ENCODE measurements around the gene CDHR4.
"Not testable (repeated sequence)": the region's sequence is repeated elsewhere in the genome, so short reads cannot be mapped to it uniquely, and the experiment has no call there.

The CDHR4 gene

DNA sequence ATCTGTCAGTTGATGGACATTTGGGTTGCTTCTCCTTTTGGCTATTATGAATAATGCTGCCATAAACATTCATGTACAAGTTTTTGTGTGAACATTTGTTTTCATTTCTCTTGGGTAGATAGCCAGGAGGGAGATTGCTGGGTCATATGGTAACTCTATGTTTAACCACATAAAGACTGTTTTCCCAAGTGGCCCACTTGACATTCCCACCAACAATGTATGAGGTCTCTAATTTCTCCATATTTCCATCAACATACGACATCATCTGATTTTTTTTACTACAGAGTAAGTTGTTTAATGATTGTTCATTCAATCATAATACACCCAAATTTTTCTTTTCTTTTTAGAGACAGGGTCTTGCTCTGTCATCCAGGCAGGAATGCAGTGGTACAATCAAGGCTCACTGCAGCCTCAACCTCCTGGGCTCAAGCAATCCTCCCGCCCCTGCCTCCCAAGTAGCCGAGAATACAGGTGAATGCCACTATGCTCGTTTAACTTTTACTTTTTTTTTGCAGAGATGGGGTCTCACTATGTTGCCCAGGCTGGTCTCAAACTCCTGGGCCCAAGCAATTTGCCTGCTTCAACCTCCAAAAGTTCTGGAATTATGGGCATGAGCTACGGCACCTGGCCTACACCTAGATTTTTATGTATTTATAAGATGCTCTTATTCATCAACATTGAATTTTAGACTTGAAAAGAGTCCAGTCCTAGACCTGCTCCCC lies 20.2 kb downstream of the CDHR4 start:
- H3K4me3 ChIP-seq (ENCODE audit: low read length): no peak overlapping the region
- no peaks in the 10 kb centered on the region for H3K4me1 ChIP-seq (ENCODE audit: low read length)
- peaks cover 9% of the 10 kb centered on the region; the same call in 1 of the 2 replicates for H4K20me1 ChIP-seq (ENCODE audit: insufficient read depth, low read length)
- H3K9ac ChIP-seq (ENCODE audit: low read length): no peak overlapping the region
- H3K9me3 ChIP-seq (replicated peaks; ENCODE audit: insufficient read depth, low read length): no peaks in the 10 kb centered on the region
- no peak overlapping the region for H3K27ac ChIP-seq (ENCODE audit: low read length)
- H3K79me2 ChIP-seq (ENCODE audit: low read length): peaks cover 86% of the 10 kb centered on the region
- no peaks in the 10 kb centered on the region for H3K36me3 ChIP-seq (replicated peaks; ENCODE audit: insufficient read depth, low read length)
- H3F3A ChIP-seq (ENCODE audit: insufficient read depth, low read length): no peaks in the 10 kb centered on the region; the same call in 1 of the 2 replicates
- H3K27me3 ChIP-seq (replicated peaks; ENCODE audit: insufficient read depth, low read length): no peaks in the 10 kb centered on the region
- no peak overlapping the region for H2AFZ ChIP-seq (ENCODE audit: low read length)
- no peaks in the 10 kb centered on the region for H3K9me2 ChIP-seq (replicated peaks; ENCODE audit: insufficient read depth, low read length)
- no peak overlapping the region for H3K4me2 ChIP-seq (ENCODE audit: low read depth, low read length)
- TF ChIP-seq EZH2 (optimal IDR thresholded peaks at IDR 0.05; ENCODE audit: low read depth, low read length): no peak
- no peak for DNase-seq

DNA sequence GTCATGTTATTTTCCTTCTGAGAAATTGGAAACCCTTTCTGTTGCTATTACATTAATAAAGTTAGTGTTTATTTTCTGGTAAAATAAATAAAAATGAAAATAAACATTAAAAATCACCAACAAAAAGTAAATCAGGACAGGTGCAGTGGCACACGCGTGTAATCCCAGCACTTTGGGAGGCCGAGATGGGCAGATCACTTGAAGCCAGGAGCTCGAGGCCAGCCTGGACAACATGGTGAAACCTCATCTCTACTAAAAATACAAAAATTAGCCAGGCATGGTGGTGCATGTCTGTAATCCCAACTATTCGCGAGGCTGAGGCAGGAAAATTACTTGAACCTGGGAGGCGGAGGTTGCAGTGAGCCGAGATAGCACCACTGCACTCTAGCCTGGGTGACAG lies 23.6 kb downstream of the CDHR4 start:
- H2AFZ ChIP-seq (ENCODE audit: low read length); H3K4me1 ChIP-seq (ENCODE audit: low read length); H3K4me2 ChIP-seq (ENCODE audit: low read depth, low read length); H3K9ac ChIP-seq (ENCODE audit: low read length); DNase-seq; H3K36me3 ChIP-seq (replicated peaks; ENCODE audit: insufficient read depth, low read length); H3K27ac ChIP-seq (ENCODE audit: low read length); H3F3A ChIP-seq (ENCODE audit: insufficient read depth, low read length); H3K9me3 ChIP-seq (replicated peaks; ENCODE audit: insufficient read depth, low read length); H3K27me3 ChIP-seq (replicated peaks; ENCODE audit: insufficient read depth, low read length); H3K4me3 ChIP-seq (ENCODE audit: low read length); H3K9me2 ChIP-seq (replicated peaks; ENCODE audit: insufficient read depth, low read length): not testable (repeated sequence)
- Histone ChIP-seq H4K20me1 (ENCODE audit: insufficient read depth, low read length) (peaks cover 16% of the 10 kb centered on the region; the same call in 1 of the 2 replicates), H3K79me2 (ENCODE audit: low read length) (peaks cover 82% of the 10 kb centered on the region)

DNA sequence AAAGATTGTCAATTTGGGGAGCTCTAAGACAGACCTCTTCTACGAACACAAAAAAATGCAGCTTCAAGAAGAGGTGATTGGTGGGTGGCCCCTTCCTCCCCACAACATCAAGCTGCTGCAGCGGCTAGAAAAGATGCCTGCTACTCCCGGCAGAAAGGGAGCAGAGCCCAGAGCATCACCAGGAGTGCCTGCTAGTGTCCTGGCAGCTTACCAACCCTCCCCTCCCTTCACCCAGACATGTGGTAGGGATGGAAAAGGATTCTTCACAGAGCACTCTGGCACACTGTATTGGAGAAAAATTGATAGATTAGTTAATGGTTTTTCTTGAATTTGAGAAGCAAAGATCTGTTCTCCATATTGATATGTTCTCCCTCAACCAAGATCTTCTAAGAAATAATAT lies 24.1 kb downstream of the CDHR4 start:
- Histone ChIP-seq H3K9me3 (replicated peaks; ENCODE audit: insufficient read depth, low read length) (no peaks in the 10 kb centered on the region), H3K9me2 (replicated peaks; ENCODE audit: insufficient read depth, low read length) (no peaks in the 10 kb centered on the region), H3K4me2 (ENCODE audit: low read depth, low read length) (no peak overlapping the region), H3K36me3 (replicated peaks; ENCODE audit: insufficient read depth, low read length) (no peaks in the 10 kb centered on the region), H3K79me2 (ENCODE audit: low read length) (peaks cover 82% of the 10 kb centered on the region), H4K20me1 (ENCODE audit: insufficient read depth, low read length) (peaks cover 22% of the 10 kb centered on the region), H2AFZ (ENCODE audit: low read length) (no peak overlapping the region), H3K4me1 (ENCODE audit: low read length) (no peaks in the 10 kb centered on the region), H3K4me3 (ENCODE audit: low read length) (no peak overlapping the region), H3K9ac (ENCODE audit: low read length) (no peak overlapping the region), H3F3A (ENCODE audit: insufficient read depth, low read length) (no peaks in the 10 kb centered on the region; the same call in 1 of the 2 replicates), H3K27me3 (replicated peaks; ENCODE audit: insufficient read depth, low read length) (no peaks in the 10 kb centered on the region), H3K27ac (ENCODE audit: low read length) (no peak overlapping the region)
- no peak for DNase-seq
- no peak for TF ChIP-seq EZH2phosphoT487 (IDR thresholded peaks at IDR 0.05; ENCODE audit: low read length)
- TF ChIP-seq, protein P1, sequence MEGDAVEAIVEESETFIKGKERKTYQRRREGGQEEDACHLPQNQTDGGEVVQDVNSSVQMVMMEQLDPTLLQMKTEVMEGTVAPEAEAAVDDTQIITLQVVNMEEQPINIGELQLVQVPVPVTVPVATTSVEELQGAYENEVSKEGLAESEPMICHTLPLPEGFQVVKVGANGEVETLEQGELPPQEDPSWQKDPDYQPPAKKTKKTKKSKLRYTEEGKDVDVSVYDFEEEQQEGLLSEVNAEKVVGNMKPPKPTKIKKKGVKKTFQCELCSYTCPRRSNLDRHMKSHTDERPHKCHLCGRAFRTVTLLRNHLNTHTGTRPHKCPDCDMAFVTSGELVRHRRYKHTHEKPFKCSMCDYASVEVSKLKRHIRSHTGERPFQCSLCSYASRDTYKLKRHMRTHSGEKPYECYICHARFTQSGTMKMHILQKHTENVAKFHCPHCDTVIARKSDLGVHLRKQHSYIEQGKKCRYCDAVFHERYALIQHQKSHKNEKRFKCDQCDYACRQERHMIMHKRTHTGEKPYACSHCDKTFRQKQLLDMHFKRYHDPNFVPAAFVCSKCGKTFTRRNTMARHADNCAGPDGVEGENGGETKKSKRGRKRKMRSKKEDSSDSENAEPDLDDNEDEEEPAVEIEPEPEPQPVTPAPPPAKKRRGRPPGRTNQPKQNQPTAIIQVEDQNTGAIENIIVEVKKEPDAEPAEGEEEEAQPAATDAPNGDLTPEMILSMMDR (IDR thresholded peaks at IDR 0.05; ENCODE audit: low read length): no peak

DNA sequence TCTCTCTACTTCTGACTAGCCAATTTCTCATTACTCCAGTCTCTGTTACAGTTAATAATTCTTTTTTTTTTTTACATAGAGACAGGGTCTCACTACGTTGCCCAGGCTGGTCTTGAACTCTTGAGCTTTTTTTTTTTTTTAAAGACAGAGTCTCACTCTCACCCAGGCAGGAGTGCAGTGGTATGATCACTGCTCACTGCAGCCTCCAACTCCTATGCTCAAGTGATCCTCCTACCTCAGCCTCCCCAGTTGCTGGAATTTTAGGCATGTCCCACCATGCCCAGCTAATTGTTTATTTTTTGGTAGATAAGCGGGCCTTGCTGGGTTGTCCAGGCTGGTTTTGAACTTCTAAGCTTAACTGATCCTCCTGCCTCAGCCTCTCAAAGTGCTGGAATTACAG lies 27.0 kb downstream of the CDHR4 start:
- no peak overlapping the region for H3K4me3 ChIP-seq (ENCODE audit: low read length)
- H3K27ac ChIP-seq (ENCODE audit: low read length): no peak overlapping the region
- H3K9me2 ChIP-seq (replicated peaks; ENCODE audit: insufficient read depth, low read length): no peaks in the 10 kb centered on the region
- no peaks in the 10 kb centered on the region for H3K36me3 ChIP-seq (replicated peaks; ENCODE audit: insufficient read depth, low read length)
- no peak overlapping the region for H3K9ac ChIP-seq (ENCODE audit: low read length)
- H2AFZ ChIP-seq (ENCODE audit: low read length): no peak overlapping the region
- peaks cover 29% of the 10 kb centered on the region for H4K20me1 ChIP-seq (ENCODE audit: insufficient read depth, low read length)
- H3K4me2 ChIP-seq (ENCODE audit: low read depth, low read length): no peak overlapping the region
- H3K79me2 ChIP-seq (ENCODE audit: low read length): peaks cover 86% of the 10 kb centered on the region
- DNase-seq: no peak
- H3K27me3 ChIP-seq (replicated peaks; ENCODE audit: insufficient read depth, low read length): no peaks in the 10 kb centered on the region
- H3K4me1 ChIP-seq (ENCODE audit: low read length): no peaks in the 10 kb centered on the region
- H3K9me3 ChIP-seq (replicated peaks; ENCODE audit: insufficient read depth, low read length): no peaks in the 10 kb centered on the region
- TF ChIP-seq EZH2 (optimal IDR thresholded peaks at IDR 0.05; ENCODE audit: low read depth, low read length) (no peak), EZH2phosphoT487 (IDR thresholded peaks at IDR 0.05; ENCODE audit: low read length) (no peak)
- TF ChIP-seq, protein P1 (IDR thresholded peaks at IDR 0.05; ENCODE audit: low read length): no peak
- H3F3A ChIP-seq (ENCODE audit: insufficient read depth, low read length): no peaks in the 10 kb centered on the region; the same call in 1 of the 2 replicates

Data from MM.1S (cell line).